ENCODE results near the gene ATP6V0C. TPM values are rescaled to one million over a fixed set of nuclear protein-coding genes. Genes with fewer than 3 reads are reported as not detected.

Gene ATP6V0C
- total RNA-seq, 1 experiment from 2014 or later = 67.4 TPM

DNA sequence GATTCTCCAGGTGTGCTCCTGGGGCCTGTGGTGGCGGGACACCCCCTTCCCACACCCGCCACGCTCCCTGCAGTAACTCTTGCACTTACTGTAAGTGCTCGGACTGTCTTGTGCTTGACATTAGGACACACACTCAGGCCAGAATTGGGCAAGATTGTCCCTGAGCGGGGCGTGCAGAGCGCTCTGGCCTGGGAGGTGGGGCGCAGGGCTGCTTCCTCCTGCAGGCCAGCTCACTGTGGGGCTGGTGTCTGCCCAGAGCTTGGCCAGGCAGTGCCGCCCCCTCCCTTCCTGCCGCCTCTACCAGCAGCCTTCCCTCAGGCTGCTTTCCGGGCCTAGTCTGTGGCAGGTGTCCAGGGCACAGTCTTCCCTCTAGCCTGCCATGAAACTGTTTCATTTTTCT lies 6.1 kb upstream of the ATP6V0C start:
- H3K27ac ChIP-seq (ENCODE audit: low read length) = no peak overlapping the region
- H3K9me3 ChIP-seq (ENCODE audit: low read length) = no peaks in the 10 kb centered on the region
- intact Hi-C loops (cut with micrococcal nuclease) = no loop called here
- TF ChIP-seq EZH2 (IDR thresholded peaks at IDR 0.05; ENCODE audit: low read length, unreplicated experiment) = no peak
- TF ChIP-seq EZH2phosphoT487 (IDR thresholded peaks at IDR 0.05; ENCODE audit: borderline replicate concordance, low read length) = no peak
- no peak for TF ChIP-seq CTCF (conservative IDR thresholded peaks at IDR 0.05; ENCODE audit: low read depth, low read length)
- no peaks in the 10 kb centered on the region for H3F3A ChIP-seq (ENCODE audit: low read length, unreplicated experiment)
- CTCF ChIA-PET = no interaction called here
- BruUV-seq (replicated peaks) = no TSS peak
- no peaks in the 10 kb centered on the region for H4K20me1 ChIP-seq (ENCODE audit: low read length)
- no peak overlapping the region for H3K4me2 ChIP-seq (ENCODE audit: low read length)
- no peak for ATAC-seq
- H3K9ac ChIP-seq (ENCODE audit: low read length) = no peak overlapping the region
- POLR2A ChIA-PET (ENCODE audit: unreplicated experiment) = no interaction called here
- H3K9me2 ChIP-seq (replicated peaks; ENCODE audit: low read length) = no peaks in the 10 kb centered on the region
- no peaks in the 10 kb centered on the region for H3K79me2 ChIP-seq (ENCODE audit: low read length)
- H3K4me1 ChIP-seq (ENCODE audit: insufficient read depth, low read length) = no peaks in the 10 kb centered on the region
- no peak overlapping the region for H3K4me3 ChIP-seq (ENCODE audit: low read length)
- no peaks in the 10 kb centered on the region for H3K36me3 ChIP-seq (ENCODE audit: low read depth, low read length)
- H3K27me3 ChIP-seq (ENCODE audit: low read length) = no peaks in the 10 kb centered on the region
- no peak overlapping the region for H2AFZ ChIP-seq (ENCODE audit: low read length)
- DNase-seq = no peak

DNA sequence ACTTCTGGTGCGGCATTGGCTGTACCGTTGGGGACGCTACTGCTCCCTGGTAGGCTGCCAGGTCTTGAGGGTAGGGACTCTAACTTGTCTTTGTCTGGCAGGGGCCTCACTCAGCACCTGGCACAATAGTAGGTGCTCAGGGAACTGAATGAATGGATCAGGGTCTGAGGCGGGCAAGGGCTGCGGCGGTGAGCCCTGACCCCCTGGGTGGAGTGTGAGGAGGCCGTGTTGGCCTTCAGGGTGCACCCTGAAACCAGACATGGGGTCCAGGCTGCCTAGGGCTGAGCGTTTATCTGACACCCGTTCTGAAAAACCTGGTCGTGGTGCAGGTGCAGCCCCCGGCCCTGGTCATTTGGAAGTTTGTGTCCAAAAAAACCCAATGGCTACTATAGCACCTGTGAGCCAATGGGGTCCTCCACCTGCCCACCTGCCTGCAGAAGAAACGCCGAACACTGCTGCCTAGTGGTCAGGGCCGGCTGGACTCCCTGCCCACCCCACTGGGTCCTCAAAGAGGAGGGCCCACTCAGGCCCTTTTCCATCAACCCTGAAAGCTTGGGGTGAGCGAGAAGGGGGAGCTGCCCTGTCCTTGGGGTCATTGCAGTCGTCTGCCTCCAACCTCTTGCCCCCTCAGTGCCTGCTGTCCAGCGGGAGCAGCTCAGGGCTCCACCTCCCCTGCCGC lies 4.9 kb upstream of the ATP6V0C start:
- DNase-seq = no peak
- ATAC-seq = no peak
- H3K4me3 ChIP-seq (ENCODE audit: low read length) = no peak overlapping the region
- H3K79me2 ChIP-seq (ENCODE audit: low read length) = peaks cover 1% of the 10 kb centered on the region
- intact Hi-C loops (cut with micrococcal nuclease) = no loop called here
- TF ChIP-seq EZH2phosphoT487 (IDR thresholded peaks at IDR 0.05; ENCODE audit: borderline replicate concordance, low read length) = no peak
- no peak for TF ChIP-seq CTCF (conservative IDR thresholded peaks at IDR 0.05; ENCODE audit: low read depth, low read length)
- TF ChIP-seq EZH2 (IDR thresholded peaks at IDR 0.05; ENCODE audit: low read length, unreplicated experiment) = no peak
- BruUV-seq (replicated peaks) = no TSS peak
- no peaks in the 10 kb centered on the region for H4K20me1 ChIP-seq (ENCODE audit: low read length)
- no peaks in the 10 kb centered on the region for H3K36me3 ChIP-seq (ENCODE audit: low read depth, low read length)
- H3K4me2 ChIP-seq (ENCODE audit: low read length) = no peak overlapping the region
- H3K27me3 ChIP-seq (ENCODE audit: low read length) = no peaks in the 10 kb centered on the region
- POLR2A ChIA-PET (ENCODE audit: unreplicated experiment) = no interaction called here
- peaks cover 3% of the 10 kb centered on the region; the same call in 1 of the 2 replicates for H3K4me1 ChIP-seq (ENCODE audit: insufficient read depth, low read length)
- no peaks in the 10 kb centered on the region for H3K9me3 ChIP-seq (ENCODE audit: low read length)
- no peaks in the 10 kb centered on the region for H3F3A ChIP-seq (ENCODE audit: low read length, unreplicated experiment)
- no peak overlapping the region for H2AFZ ChIP-seq (ENCODE audit: low read length)
- CTCF ChIA-PET = no interaction called here
- no peak overlapping the region for H3K27ac ChIP-seq (ENCODE audit: low read length)
- no peak overlapping the region for H3K9ac ChIP-seq (ENCODE audit: low read length)
- H3K9me2 ChIP-seq (replicated peaks; ENCODE audit: low read length) = no peaks in the 10 kb centered on the region

- no peaks in the 10 kb centered on the region for H3K9me3 ChIP-seq (ENCODE audit: low read length)
- H3K27me3 ChIP-seq (ENCODE audit: low read length) = no peaks in the 10 kb centered on the region
- CTCF ChIA-PET = no interaction called here
- no peak for ATAC-seq
- no peak overlapping the region for H3K9ac ChIP-seq (ENCODE audit: low read length)
- no peak overlapping the region for H2AFZ ChIP-seq (ENCODE audit: low read length)
- no peak overlapping the region for H3K27ac ChIP-seq (ENCODE audit: low read length)
- peaks cover 18% of the 10 kb centered on the region for H4K20me1 ChIP-seq (ENCODE audit: low read length)
- TF ChIP-seq EZH2 (IDR thresholded peaks at IDR 0.05; ENCODE audit: low read length, unreplicated experiment) = no peak
- TF ChIP-seq EZH2phosphoT487 (IDR thresholded peaks at IDR 0.05; ENCODE audit: borderline replicate concordance, low read length) = no peak
- TF ChIP-seq CTCF (conservative IDR thresholded peaks at IDR 0.05; ENCODE audit: low read depth, low read length) = no peak
- no peaks in the 10 kb centered on the region for H3K9me2 ChIP-seq (replicated peaks; ENCODE audit: low read length)
- no peak overlapping the region for H3K4me2 ChIP-seq (ENCODE audit: low read length)
- peaks cover 15% of the 10 kb centered on the region for H3K4me1 ChIP-seq (ENCODE audit: insufficient read depth, low read length)
- intact Hi-C loops (cut with micrococcal nuclease) = no loop called here
- H3K79me2 ChIP-seq (ENCODE audit: low read length) = peaks cover 24% of the 10 kb centered on the region
- H3F3A ChIP-seq (ENCODE audit: low read length, unreplicated experiment) = no peaks in the 10 kb centered on the region
- no peak for DNase-seq
- BruUV-seq (replicated peaks) = no TSS peak
- H3K36me3 ChIP-seq (ENCODE audit: low read depth, low read length) = no peaks in the 10 kb centered on the region
- POLR2A ChIA-PET (ENCODE audit: unreplicated experiment) = interaction anchor here (0.6 kb wide), 1 partner anchor 37 kb away, joined by 8 read pairs; the partner anchor contains the start of gene TBC1D24
- H3K4me3 ChIP-seq (ENCODE audit: low read length) = no peak overlapping the region
Observed at GRCh38 chr16:2511128-2511800, 2.5 kb upstream of the ATP6V0C start.

Measured in PC-3 (cell line).